NCI-H82 treated with DMSO at 0.1 percent for 48 hours (cell line): Measurements from ENCODE around the gene PLSCR1.

Source experiments
- DNase-seq: peaks from one replicate; lab custom pipeline; 2025; ENCODE audit not compliant: unreplicated experiment; lab: John Stamatoyannopoulos, UW

PLSCR1 gene

DNA sequence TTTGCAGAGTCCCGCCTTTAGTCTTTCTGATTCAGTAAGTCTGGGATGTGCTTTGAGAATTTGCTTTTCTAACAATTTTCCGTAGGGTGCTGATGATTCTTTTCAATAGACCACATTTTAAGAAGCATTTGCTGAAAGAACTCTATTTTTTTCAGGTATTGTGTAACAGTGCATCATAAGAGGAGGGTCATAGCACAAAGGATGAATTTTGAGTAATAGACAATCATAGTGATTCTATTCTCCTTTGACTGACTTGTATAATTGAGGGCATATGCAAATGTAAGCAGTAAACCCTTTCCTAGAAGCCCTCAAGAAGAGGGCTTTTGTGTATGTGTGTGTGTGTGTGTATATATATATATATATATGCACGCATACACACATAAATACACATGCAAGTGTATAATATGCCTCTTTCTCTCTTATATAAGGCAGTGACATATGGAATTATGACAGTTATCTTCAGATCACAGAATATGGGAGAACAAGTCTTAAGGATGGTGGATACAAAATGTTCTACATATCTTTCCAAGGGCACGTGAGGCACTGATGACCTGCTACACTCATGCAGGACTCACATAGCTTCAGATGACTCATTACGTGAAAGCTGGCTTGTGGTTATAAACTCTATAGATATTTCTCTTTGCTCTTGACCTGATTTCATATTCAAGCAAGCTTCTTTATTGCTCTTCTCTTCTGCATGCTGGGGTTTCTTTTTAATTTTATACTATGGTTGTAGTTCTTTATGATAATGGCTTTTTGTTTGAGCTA lies 6.5 kb upstream of the PLSCR1 start:
- DNase-seq: no peak

DNA sequence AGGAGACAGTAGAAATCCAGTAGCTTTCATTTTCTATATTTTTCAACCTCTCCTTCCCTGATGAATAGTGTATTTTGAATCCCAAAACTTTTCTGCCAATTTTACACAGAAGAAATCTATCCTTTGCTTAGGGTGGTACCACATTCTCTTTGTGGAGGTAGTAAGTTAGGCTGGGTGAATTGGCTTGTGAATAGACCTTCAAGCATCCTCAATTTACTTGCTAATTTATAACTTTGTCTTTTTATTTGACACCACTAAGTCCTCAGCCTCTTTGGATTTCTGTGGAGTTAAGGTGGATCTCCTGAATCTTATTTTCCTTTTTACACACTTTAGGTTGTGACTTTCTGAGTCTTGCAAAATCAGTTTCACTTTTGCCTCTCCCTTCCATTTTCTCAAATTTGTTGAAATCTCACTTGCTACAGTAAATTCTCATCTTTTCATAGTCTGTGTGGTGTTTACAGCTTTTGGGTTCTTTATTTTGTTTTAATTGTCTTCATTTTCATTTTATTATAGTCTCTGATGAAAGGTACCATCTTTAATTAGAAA lies 5.7 kb upstream of the PLSCR1 start:
- DNase-seq: no peak

DNA sequence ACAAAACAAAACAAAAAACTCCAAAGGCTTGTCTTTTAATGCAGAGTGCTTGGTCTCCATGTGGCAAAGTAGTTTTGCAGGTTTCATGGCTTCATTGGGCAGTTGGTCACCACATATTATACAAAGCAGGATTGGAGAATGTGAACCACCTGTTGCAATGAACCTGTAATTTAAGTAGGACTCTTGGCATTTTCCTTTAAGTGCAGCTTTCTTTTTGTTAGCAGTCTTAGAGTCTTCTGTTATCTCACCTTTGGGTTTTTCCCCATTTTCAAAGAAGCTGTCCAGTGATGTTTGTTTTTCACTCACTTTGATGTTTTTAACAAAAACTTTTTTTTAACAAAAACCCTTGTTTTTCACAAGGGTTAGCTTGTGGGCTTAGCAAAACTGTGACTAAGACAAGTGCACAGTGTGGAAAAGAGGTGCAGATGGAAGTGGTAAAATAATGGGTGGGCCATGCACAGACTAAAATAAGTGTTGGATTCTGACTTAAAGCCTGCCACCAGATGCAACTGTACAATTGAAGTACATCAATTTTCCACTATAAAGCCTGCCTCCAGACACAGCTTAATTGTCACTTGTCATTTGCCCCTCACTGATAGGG lies 2.9 kb upstream of the PLSCR1 start:
- no peak for DNase-seq

DNA sequence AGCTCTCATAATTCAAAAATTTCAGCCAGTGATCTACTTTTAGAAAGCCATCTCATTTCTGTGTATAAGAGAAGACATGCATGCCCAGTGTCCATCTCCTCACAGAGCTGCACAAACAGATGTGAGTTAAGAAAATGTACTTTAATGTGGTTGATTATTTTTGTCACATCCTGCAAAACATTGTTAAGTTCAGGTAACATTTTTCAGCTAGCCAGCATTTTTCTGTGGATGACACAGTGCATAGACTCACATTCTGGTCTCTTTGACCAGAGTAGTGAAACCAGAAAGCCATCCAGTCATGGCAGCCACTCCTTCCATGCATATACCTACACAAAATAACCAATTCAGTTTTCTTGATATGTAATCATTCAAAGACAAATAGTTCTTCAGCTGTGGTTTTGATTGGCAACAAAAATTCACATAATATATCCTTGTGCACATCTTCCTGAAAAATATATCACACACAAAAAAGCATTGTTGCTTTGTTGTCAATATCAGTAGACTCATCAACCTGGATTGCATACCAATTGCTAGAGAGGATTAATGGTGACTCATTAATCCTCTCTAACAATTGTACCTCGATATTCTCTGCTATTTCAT lies 2.1 kb upstream of the PLSCR1 start:
- no peak for DNase-seq

DNA sequence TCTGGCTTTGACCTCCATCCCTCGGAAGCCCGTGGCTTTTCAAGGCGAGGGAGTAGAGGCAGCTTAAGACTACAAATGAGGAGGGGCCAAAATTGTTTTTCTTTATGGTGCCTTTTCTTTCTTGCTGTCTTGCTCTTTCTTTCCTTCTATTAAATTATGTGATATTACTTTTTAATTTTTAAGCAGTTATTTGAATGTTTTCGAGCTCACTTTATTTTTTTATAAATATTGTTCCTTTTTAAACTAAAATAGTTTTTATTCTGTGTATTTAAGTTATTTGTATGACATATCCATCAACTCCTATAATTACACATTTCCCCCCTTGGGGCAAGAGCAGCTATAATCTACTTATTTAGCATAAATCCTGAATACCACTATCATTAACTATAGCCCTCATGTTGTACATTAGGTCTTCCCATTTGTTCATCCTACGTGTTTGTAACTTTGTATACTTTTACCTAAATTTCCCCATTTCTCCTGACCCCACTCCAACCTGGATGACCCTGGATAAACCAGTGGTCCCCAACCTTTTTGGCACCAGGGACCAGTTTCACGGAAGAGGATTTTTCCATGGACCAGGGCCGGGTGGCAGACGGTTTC lies 622 bp upstream of the PLSCR1 start:
- no peak for DNase-seq

DNA sequence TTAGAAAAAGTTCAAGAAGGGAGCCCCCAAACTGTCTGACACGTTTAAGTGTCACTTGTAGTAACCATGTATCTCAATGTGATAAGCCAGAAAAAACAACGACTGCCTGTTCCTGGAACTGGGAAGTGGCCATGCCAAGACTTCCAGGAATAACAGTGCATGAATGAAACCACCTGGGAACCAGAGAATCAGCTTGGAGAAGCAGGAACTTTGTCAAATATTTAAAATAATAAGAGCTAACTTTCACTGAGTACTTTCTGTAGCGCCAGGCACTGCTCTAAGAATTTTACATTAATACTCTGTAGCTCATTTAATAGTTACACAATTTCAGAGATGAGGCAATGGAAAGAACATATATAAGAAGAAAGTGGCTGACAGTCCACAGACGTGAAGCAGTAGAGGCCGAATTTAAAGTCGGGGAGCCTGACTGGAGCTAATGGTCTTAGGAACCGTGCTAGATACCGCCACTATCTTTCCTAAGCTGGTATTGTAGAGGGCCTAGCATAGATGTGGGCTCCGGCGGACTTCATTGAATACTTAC lies 876 bp downstream of the PLSCR1 start:
- DNase-seq: no peak

DNA sequence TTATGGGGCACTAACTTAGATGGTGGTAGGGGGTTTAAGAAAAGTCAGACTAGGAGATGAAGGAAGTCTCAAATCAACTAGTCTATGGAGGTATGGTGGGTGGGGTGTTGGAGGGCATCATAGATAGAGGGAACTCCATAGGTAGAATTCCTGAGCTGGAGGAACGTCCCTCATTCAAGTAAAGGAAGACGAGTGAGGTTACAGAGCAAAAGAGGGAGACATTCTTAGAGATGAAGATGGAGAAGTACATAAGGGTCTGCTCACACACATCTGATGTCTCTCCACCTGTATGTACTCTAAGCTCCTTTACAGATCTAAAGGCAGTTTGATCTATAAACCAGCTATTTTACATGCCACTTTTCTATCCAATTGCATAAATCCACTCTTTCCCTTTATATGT lies 1.4 kb downstream of the PLSCR1 start:
- no peak for DNase-seq

DNA sequence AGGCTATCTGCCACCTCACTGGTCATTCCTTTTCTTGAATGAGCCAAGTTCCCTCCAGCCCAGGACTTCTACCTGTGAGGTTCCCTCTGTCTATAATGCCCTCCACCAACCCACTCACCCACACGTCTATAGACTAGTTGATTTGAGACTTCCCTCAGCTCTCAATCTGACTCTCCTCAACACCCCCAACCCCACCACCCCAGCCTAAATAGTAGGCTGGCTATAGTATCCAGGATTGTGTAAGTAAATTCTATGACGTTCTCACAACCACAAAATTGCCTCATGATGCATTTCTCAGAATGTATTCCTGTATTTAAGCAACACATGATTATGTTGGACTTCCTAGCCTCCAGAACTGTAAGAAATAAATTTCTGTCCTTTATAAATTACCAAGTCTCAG lies 2.2 kb downstream of the PLSCR1 start:
- no peak for DNase-seq

DNA sequence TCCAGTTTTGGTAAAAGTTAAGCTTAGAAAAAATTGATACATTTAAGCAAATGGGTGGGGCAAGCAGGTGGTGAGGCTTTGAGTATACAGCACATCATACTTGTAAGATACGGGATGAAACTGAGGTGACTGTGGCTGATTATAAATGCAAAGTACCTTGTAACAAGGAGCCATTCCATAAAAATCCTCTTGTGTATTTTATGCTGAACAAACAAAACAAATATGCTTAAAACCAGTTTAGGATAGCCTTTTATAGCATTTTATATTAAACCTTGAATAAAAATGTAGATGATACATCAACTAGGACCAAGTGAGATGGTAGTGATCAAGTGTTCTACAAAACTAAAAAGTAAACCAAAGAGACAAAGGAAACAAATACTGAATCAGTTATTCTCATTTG lies 3.4 kb downstream of the PLSCR1 start:
- no peak for DNase-seq

DNA sequence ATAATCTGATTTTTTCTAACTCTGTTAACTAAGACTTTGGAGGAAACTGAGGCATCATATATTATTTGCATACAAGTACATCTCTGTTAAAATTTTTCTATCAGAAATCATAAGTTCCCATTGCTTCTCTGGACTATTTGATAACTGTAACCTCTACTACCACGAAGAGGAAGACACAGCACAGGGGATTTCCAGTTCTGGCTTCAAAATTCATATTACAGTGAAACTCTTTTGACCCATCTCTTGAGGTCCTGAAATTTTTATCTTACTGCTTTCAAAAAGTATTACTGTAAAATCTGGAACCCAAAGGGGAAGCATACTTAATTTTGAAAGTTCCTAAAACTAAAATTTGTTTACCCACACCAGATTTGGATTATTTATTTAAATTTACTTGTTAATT lies 4.2 kb downstream of the PLSCR1 start:
- no peak for DNase-seq

DNA sequence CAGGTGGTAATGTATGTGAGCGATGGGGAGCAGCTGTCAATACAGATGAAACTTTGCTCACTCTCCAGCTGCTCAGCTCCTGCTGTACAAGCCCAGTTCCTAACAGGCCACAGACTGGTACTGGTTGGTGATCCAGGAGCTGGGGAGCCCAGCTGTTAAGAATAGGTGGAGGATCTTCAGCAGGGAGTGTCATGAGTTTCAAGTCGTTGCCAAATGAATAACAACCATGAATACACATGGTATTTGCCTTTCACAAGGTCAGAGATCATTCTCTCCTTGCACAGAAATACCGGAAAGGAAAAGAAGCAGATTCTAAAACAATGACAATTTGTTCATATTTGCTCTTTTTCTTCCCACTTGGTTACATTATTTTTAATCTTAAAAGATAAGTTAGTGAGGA lies 5.1 kb downstream of the PLSCR1 start:
- no peak for DNase-seq

DNA sequence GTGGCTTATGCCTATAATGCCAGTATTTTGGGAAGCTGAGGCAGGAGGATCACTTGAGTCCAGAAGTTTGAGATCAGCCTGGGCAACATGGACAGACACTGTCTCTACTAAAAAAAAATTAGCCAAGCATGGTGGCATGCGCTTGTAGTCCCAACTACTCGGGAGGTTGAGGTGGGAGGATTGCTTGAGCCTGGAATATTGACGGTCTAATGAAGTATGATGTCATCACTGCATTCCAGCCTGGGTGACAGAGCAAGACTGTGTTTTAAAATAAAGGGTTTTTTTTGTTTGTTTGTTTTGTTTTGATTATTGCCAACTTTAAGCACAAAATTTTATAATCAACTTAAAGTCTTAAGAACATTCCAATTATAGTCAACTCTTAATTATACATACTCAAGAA lies 6.8 kb downstream of the PLSCR1 start:
- no peak for DNase-seq

DNA sequence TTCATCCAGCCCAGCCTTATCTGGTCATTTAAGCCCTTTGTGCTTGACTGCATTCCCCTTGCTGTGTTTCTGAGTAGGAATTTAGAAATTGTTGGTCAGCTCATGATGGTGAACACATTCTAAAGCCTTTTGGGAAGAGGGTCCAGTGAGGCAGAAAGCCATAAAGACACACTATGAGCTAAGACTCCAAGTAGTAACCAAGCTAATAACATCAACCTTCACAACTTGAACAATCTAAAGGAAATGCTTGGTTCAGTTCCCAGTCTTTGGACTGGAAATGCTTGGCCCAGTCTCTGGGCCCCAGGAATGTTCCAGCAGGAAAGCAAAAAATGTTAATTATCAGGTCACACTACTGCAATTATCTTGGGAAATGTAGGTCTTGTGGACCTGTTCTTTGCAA lies 7.7 kb downstream of the PLSCR1 start:
- no peak for DNase-seq

DNA sequence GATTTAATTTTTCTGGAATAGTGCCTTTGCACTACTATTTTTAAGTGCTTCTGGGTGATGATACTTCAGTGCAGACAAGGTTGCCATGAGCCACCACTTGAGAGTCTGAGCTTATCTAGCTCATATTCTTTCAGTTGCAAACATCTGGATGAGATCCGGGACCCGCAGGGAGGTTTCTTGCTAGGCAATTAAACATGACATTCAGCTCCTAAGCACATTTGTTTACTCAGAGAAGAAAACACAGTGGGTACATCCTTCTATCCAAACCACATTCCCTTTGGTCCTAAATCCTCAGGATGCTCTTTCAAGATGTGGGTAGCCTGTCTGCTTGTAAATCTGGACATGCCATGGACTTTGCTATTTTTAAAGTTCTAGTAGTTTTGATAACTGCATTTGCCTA lies 12.0 kb downstream of the PLSCR1 start:
- no peak for DNase-seq

DNA sequence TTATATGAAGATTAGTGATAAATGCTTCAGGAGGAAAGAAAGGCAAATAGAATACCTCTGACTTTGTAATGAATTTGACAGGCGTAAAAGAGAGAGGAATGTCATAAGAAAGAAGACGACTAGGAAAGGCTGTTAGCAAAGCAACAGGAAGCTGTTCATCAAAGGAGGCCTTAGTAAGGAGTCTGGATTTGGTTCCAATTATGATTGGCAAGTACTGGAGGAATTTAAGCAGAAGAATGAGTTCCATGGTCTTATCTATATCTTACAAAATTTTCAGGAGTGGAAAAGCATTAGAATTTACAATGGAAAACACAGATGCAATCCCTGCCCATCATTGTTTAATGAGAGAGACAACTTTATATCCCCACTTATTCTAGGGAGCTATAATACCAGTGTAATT lies 13.8 kb downstream of the PLSCR1 start:
- DNase-seq: no peak

DNA sequence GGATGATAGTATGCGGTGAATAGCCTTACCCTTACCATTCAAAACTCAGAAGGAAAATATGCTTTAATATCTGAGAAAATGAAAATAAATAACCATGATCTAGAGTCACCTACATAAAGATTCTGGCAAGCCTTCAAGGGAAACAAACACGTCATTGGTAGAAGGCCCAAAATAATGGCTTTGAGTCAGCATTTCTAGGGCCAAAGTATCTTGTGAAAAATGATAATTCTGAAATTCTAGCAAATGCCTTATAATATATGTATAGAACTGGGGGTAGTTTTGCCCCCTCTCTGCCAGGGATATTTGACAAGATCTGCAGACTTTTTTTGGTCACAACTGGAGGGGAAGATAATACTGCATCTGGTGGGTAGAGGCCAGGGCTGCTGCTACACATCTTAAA lies 15.4 kb downstream of the PLSCR1 start:
- DNase-seq: no peak

DNA sequence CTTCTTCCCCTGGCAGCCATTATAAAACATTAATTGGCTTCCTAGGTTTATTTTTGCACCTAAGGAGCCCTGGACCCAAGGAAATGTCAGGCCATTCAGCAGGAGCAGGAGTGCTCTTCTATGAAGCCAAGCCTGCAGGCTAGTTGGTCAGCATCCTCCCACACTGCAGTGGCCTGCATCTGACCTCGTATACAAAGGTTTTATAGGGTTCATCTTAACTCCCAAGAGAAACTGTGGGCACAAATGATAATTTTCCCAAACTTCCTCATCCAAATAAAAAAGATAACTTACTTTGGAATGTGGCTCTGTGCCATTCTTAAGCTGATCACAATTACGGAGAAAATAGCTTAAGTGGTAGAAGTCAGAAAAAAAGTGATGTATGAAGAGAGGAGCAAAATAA lies 19.4 kb downstream of the PLSCR1 start:
- no peak for DNase-seq

DNA sequence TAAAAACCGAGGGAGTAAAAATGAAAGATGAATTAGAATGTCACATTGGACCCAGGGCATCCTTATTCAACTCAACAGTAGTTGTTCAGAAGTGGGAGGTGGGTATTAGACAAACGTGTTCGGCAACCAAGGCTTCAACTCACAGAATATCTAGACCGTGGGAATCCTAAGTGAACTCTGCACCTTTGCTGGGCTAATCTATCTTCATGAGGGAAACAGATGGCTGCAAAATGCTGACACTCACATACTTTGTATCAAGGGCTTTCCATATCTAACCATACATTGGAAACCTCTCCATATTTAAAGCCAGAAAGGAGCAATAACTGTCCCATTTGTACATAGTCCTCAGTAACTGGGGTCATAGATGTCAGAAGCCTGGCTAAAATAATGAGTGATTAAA lies 20.9 kb downstream of the PLSCR1 start:
- DNase-seq: peak; percentile 76

DNA sequence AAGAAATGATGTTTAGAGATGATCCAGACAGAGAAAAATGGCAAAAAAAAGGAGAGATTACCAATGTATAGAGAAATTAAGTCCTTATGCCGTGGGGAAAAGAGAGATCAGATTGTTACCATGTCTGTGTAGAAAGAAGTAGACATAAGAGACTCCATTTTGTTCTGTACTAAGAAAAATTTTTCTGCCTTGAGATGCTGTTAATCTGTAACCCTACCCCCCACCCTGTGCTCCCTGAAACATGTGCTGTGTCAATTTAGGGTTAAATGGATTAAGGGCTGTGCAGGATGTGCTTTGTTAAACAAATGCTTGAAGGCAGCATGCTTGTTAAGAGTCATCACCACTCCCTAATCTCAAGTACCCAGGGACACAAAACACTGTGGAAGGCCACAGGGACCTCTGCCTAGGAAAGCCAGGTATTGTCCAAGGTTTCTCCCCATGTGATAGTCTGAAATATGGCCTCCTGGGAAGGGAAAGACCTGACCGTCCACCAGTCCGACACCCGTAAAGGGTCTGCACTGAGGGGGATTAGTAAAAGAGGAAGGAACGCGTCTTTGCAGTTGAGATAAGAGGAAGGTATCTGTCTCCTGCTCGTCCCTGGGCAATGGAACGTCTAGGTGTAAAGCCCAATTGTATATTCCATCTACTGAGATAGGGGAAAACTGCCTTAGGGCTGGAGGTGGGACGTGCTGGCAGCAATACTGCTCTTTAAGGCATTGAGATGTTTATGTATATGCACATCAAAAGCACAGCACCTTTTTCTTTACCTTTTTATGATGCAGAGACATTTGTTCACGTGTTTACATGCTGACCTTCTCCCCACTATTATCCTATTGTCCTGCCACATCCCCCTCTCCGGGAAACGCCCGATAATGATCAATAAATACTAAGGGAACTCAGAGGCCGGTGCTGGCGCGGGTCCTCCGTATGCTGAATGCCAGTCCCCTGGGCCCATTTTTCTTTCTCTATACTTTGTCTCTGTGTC lies 21.9 kb downstream of the PLSCR1 start:
- DNase-seq: peak; percentile 60

DNA sequence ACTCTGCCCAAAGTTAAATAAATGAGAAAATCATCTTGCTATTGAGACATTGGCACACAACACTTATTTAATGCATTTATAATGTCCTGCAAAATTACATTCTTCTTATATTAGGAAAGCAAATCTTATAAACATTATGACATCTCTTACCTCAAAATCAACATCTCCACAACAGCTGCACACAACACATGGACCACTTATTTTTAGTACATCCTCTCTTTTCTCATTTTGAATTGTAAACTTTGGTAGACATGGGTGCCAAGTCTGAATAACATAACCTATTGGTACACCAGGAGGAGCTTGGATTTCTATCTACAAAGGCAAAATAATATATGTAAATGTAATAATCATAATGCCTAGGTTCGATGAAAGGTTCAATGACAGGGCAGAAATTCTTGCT lies 23.0 kb downstream of the PLSCR1 start:
- no peak for DNase-seq

DNA sequence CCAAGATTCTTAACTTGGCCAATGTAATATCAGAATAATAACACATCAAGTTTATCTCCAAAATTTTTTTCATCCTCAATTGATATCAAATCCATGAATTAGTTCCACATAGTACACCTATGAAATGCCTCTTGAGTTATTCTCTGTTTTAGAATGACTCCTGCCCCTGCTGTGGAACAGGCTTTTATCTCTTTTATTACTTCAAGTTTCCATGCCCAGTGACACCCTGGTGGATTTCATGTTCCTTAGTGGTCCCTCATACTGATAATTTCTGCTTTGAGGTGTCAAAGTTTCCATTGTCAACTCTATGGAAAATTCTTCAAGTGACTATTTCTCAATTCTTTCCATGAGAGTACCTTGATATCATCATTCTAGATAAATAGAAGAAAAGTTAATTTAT lies 24.6 kb downstream of the PLSCR1 start:
- no peak for DNase-seq
